Nephron progenitor cell (in vitro differentiated cells): Measurements from ENCODE around the gene TMEM184A.
A peak's percentile ranks its signal among the peaks of the same experiment; 100 is the strongest.

Experiments
- DNase-seq: peaks from one replicate; pipeline ENCODE4 v3.0.0; 2021
- H3K27ac Mint-ChIP-seq: 2 replicates; pipeline ENCODE4 v1.8.0; 2021; ENCODE audit warnings: mild to moderate bottlenecking, moderate library complexity, mixed read lengths
- H3K27me3 Mint-ChIP-seq: 2 replicates; pipeline ENCODE4 v1.8.0; 2021; ENCODE audit warnings: mild to moderate bottlenecking, low read depth, mixed read lengths; ENCODE audit not compliant: poor library complexity
- H3K36me3 Mint-ChIP-seq: 2 replicates; pipeline ENCODE4 v1.8.0; 2021; ENCODE audit warnings: low read depth, mixed read lengths
- H3K4me1 Mint-ChIP-seq: 2 replicates; pipeline ENCODE4 v1.8.0; 2021; ENCODE audit warnings: mixed read lengths
- H3K4me3 Mint-ChIP-seq: 2 replicates; pipeline ENCODE4 v1.8.0; 2021; ENCODE audit warnings: mild to moderate bottlenecking, moderate library complexity, mixed read lengths
- H3K9me3 Mint-ChIP-seq: 2 replicates; pipeline ENCODE4 v1.8.0; 2021; ENCODE audit warnings: mild to moderate bottlenecking, moderate library complexity, mixed read lengths
- CTCF ChIP-seq: fragments of 200-600 bp; sonication (generic); IDR thresholded peaks from 2 replicates; pipeline ENCODE4 v1.5.0; 2021; ENCODE audit warnings: antibody characterized with exemption

The TMEM184A gene

GRCh38 chr7:1544896-1545416, 11.0 kb downstream of the TMEM184A start:
- Mint-ChIP-seq H3K9me3 (no peaks in the 10 kb centered on the region), H3K27ac (no peak overlapping the region), H3K4me1 (peaks cover 23% of the 10 kb centered on the region), H3K36me3 (no peaks in the 10 kb centered on the region), H3K4me3 (no peak overlapping the region), H3K27me3 (peaks cover 4% of the 10 kb centered on the region)
- DNase-seq: no peak
- TF ChIP-seq CTCF: no peak

- no peak for DNase-seq
- Mint-ChIP-seq H3K4me1 (peaks cover 23% of the 10 kb centered on the region), H3K9me3 (no peaks in the 10 kb centered on the region), H3K36me3 (no peaks in the 10 kb centered on the region), H3K4me3 (no peak overlapping the region), H3K27ac (no peak overlapping the region), H3K27me3 (peaks cover 4% of the 10 kb centered on the region)
- no peak for TF ChIP-seq CTCF
These were observed 11.7 kb downstream of the TMEM184A start for GRCh38 chr7:1544178-1544895.

- H3K4me1 Mint-ChIP-seq: peaks cover 19% of the 10 kb centered on the region
- DNase-seq: no peak
- H3K27ac Mint-ChIP-seq: no peak overlapping the region
- no peaks in the 10 kb centered on the region for H3K9me3 Mint-ChIP-seq
- no peak overlapping the region for H3K4me3 Mint-ChIP-seq
- peaks cover 4% of the 10 kb centered on the region for H3K27me3 Mint-ChIP-seq
- TF ChIP-seq CTCF: no peak
- no peaks in the 10 kb centered on the region for H3K36me3 Mint-ChIP-seq
These were observed 12.2 kb downstream of the TMEM184A start for GRCh38 chr7:1543826-1544177.

GRCh38 chr7:1542841-1543747, 12.9 kb downstream of the TMEM184A start:
- DNase-seq: peak; percentile 81
- no peaks in the 10 kb centered on the region for H3K27me3 Mint-ChIP-seq
- no peak overlapping the region for H3K27ac Mint-ChIP-seq
- no peaks in the 10 kb centered on the region for H3K9me3 Mint-ChIP-seq
- peak overlapping the region; percentile 20 for H3K4me3 Mint-ChIP-seq
- no peak for TF ChIP-seq CTCF
- peaks cover 21% of the 10 kb centered on the region for H3K4me1 Mint-ChIP-seq
- no peaks in the 10 kb centered on the region for H3K36me3 Mint-ChIP-seq

GRCh38 chr7:1542329-1542728, 13.7 kb downstream of the TMEM184A start:
- H3K4me3 Mint-ChIP-seq: no peak overlapping the region
- H3K9me3 Mint-ChIP-seq: no peaks in the 10 kb centered on the region
- no peak for DNase-seq
- no peak for TF ChIP-seq CTCF
- no peak overlapping the region for H3K27ac Mint-ChIP-seq
- H3K27me3 Mint-ChIP-seq: no peaks in the 10 kb centered on the region
- no peaks in the 10 kb centered on the region for H3K36me3 Mint-ChIP-seq
- H3K4me1 Mint-ChIP-seq: peaks cover 26% of the 10 kb centered on the region
